Effector CD8-positive, alpha-beta T cell (primary cell): ENCODE measurements around the gene FAM200B.
A peak's percentile ranks its signal among the peaks of the same experiment; 100 is the strongest.

Source experiments
- DNase-seq: peaks from one replicate; lab custom pipeline; 2025; lab: John Stamatoyannopoulos, UW
- total RNA-seq, 4 experiments: gene quantifications; one replicate each; lab custom pipeline; 2026; lab: John Stamatoyannopoulos, UW

Gene FAM200B
- 2.8 to 6.8 (median 5.0) reads per million in 4 experiments for total RNA-seq

DNA sequence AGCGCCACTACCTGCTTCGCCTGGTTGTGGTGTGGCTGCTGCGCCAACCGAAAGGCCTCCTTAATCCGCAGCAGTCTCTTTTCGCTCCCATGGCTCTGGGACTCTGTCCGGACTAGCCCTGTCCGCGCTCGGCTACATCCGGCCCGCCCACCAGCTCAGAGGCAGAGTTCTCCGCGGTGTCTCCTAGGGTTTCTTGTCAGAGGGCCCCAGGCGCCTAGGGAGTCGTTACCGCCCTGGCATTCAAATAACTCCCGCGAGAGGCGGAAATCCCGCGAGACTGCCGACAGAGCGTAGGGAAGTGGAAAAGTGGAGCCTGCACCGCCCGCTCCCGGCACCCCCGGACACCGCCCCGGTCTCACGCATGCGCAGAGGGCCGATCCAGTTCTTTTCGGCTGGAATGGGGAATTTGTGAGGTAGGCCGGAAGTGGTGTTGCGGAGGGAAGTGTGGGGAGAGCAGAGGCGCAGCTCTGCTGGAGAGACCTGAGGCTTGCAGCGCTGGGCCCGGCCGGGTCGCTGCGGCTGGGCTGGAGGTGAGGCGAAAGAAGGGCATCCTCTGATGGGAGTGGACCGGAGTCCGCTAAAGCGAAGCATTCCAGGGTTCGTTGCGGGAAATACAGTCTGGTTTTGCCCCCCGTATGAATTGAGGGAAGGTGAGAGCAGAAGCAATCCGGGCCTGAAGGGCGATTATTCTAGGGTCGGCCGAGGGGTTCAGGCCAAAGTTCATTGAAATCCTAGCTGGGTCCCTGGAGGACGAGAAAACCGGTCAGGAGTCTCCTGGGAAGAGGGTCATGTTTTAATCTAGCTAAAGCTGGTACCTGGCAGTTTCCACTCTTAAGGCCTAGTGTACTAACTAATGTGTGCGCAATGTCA lies at the start of gene FAM200B:
Gene FAM200B (plus strand): TSS at position 456 of the 870 bp plus-strand sequence. CDS start 5,151 bp downstream, outside the sequence.
- DNase-seq, result peak; percentile 98

DNA sequence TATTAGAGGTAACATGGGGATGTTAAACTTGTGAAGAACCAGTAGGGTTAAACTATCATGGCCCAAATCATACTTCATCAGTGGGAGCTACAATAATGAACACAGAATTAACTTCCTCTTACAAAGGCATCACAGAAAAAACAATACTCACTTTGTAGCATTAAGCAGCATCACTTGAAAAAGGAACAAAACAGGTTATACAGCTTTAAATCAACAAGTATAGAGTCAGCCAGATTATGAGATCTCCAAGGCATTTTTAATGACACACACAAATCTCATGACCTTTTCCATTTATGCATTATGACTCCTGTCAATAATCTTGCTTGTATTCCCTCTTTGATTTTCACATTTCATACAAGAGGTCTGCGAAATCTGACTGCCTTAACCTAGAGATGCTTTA lies 44.8 kb upstream of the FAM200B start:
- DNase-seq, result no peak

DNA sequence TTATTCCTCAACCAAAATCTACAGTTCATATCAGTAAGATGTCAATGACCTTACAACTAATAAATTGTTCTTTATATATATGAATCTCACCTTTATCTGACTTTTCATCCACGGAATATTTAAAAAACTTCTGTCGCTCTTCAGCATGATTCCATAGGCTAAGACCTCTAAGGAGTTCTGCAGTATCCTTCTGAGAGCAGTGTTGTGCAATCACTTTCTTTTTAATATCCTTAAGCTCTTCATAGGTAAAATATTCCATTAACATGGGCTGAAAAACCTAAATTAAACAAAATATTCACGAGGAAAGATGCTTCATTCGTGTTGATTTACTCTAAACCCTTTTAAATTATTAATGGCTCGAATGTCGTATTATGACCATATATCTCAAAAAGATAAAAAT lies 43.2 kb upstream of the FAM200B start:
- DNase-seq, result no peak

DNA sequence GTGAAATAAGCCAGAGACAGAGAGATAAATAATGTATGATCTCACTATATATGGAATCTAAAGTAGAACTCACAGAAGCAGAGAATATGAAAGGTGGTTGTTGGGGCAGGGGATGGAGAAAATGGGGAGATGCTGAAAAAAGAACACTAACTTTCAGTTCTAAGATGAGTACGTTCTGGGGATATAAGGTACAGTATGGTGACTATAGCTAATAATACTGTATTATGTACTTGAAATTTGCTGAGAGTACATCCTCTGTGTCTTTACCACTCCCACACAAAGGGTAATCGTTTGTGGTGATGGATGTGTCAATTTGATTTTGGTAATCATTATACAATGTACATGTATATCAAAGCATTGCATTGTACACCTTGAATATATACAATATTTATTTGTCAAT lies 33.0 kb upstream of the FAM200B start:
- DNase-seq, result no peak

DNA sequence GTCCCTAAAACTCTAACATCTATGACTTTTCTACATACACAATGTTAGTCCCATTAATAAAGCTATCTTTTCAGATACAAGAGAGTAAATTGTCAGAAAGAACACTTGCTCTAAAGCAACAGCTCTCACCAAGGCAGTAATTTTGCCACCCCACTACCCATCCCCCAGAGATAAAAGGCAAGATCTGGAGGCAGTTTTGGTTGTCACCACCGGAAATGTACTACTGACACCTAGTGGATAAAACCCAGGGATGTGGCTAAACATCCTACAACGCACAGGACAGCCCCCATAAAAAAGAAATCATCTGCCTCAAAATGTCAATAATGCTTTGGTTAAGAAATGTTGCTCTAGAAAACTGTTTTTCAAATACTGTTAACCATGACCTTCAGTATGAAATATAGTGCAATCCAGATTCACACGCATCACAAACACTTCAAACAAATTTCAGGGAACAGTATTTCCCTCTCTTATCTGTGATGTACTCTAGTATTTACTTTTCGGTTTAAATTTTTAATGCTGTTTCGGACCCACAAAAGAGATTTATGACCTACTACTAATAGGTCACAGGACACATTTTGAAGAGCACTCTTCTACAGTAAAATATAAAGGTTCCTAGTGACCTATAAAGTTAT lies 31.6 kb upstream of the FAM200B start:
- peak; percentile 47 for DNase-seq

DNA sequence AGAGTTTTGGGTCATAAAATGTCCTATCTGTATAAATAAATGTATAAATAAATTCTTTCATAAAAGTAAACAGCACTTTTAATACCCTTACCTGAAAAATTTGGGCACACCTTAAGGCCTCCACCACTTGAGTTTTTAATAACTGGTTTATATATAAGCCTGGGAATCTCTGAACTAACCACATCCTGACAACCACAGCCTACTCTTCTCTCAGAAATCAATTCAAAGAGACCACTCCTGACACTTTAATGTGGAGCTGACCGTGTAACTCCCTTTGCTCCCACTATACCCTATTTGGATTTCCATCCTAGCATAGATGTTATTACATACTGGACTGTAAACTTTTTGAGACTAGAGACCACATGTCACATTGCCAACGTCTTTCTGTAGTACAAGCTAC lies 30.0 kb upstream of the FAM200B start:
- DNase-seq, result no peak

DNA sequence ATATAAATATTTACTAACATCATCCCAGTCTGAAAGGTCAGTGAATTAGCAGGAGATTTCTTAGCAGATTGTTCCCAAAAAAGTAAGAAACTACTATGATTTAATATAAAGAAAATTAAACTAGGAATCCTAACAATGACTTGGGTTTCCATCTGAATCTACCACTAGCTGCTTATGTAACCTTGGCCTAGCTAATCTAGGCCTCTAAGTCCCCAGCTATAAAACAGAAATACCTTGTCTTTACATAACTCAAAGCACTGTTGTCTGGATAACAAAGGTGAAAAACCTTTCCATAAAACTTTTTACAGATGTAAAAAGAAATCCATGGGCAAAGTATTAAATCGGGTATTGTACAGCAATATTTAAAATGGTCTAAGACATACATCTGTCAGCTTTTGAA lies 29.4 kb upstream of the FAM200B start:
- no peak for DNase-seq

DNA sequence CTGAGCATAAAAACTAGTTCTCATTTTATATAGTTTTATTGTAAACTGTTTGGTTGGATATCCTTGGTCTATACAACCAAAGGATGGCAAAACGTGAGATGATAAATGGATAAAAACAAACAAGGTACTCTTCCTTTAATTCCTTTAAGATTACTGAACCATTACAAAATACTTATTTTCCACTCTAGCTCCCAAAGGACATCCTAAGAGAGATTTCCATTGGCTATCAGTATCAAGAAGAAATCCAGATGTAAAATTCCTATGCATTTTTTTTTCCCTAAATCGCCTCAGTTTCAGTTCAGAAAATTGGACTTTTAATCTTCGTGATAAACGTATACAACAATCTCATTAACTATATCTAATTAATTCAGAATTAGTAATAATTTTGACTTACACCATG lies 28.8 kb upstream of the FAM200B start:
- no peak for DNase-seq

DNA sequence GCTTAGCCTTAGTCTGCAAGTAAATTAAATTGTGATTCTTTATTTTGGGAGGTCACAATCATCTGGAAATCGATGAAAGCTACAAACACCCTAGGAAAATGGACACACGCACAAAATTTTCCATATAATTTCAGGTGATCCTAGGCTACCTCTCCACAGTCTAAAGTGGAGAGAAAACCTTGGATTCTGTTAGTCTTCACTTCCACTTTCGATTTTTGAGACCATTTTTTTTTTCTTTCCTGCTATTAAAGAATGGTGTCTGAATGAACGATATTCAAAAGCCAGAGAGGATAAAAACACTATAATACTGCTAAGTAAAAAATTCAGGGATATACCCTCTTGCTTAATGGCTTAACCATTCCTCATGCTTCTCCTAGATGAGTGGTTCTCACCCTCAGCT lies 28.2 kb upstream of the FAM200B start:
- no peak for DNase-seq

DNA sequence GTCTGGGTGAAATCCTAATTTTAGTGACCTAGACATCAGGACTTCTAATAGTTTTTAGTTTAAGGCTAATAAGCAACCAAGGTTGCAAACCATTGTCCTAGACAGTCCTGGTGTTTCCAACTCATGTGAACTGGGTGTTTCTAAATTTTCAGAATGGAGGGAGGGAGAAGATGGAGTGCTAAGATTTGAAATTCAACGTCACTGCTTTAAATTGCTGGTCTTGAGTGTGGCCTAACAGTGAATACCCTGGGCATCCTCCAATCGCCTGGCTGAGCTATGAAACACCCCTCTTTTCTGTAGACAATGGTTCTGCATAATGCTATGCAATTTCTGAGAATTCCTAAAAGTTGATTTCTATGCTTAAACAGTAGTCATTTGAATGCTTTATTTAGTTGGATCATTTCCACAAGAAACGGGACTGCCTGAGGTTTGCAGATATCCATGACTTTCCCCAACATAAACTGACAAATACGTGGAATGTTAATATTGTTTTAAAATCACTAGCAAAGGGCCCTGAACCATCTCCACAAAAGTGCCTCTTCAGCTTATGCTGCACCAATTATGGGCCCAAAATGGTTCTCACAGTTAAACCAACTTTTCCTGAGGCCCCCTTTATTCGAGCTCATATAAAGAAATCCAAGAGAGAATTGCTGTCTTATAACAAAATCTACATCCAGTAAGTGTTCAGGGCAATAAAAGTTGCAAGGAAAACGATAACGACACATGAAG lies 27.6 kb upstream of the FAM200B start:
- no peak for DNase-seq

DNA sequence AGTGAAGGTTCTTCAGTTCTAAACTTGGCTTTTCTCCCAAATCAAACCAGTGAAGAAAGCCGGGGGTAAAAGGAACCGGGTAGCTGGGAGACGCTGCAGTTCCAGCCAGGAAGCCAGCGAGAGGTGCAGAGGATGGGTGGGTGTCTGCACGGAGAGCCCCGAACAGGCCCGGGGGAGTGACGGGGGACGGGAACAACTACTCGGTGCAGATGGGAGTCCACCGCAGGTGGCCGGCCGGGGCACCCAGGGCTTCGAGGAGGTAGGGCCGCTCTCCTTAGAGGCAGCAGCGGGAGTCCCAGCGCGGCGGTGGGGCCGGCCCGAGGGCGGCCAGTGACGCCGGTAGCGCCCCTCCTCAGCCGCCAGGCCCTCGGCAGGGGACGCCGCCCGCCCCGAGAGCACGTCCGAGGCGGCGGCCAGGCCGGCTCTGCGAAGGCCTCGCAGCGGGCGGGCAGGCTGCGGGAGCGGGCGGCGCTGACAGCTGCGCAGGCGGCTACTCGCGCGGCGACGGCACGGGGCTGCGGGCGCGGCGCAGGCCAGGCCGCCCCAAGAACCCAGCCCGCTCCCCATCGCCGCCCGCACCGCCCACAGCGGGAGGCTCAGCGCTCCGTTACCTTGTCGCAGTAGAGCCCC lies 26.9 kb upstream of the FAM200B start:
- DNase-seq, result peak; percentile 24

DNA sequence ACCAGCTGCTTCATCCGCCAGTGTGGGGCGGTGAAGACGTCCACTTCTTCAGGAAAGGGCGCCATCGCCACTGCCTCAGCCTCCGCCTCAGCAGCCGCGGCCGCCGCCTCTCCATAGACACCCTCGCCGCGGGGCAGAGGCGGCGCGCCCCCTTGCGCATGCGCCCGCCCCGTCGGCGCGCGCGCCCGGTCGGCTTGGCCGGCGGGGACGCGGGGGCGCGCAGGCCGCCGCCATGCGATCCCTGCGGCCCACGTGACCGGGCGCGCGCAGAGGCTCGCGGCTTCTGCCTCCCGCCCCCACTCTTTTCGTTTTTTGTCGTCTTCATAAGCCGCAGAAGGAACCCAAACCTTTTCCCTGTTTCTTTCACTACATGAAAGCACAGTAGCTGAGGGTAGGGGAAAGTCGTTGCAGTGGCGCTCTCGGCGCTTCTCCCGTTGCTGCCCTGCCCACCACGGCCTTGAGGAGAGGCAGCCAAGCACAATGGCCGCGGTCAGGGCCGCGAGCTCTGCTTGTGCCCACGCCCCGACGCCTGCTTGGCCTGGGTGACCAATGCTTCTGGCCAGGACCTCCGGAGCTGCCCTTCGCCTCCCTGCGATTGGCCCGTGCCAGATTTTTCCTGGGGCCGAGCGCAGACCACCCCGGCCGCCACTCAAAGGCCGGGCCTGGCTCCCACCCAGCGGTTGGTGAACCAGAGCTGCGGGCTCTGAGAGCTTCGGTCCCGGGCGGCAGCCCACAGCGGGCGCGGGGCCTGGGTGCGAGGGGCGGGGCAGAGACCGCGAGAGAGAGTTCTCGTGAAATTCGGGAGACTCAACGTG lies 26.2 kb upstream of the FAM200B start, which contains the start of gene FBXL5:
Gene FBXL5 (minus strand): TSS at position 135 of the 815 bp plus-strand sequence. CDS start 70 bp downstream, at position 65.
- peak; percentile 75 for DNase-seq

DNA sequence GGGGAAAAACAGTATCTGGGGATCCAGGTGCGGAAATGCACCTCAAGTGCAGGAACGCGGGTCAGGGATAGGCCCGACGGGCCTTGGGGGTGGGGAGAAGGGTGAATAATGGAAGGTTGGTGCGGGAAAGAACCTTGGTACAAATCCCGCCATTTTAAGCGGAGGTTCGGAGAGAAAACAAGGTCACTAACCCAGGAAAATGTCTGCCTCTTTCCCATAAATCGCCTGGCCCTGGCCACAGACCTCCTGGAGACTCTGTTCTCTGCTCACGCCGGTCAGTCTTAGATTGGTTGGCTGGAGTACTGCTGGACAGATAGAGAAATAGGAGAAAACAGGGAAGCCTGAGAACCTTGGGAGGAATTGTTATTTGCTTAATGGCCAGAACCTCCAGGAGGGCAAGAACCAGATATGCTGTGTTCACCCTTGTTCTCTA lies 25.6 kb upstream of the FAM200B start:
- DNase-seq, result no peak

DNA sequence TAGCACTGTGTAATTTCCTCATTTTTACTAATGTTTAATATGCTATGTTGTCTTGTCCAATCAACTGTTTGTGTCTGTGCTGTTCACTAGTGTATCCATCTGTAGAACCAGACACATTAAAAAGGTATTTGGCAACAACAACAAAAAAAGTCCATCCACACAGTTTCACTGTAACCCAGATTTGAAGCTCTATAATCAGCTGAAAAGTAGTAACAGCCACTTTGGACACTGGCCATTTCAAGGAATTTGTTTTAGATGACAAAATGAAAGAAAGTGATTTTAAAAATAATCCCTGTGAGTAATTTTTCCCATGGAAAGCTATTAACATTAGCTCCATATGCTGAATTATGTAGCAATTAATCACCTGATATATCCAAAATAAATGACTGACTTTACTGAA lies 24.3 kb upstream of the FAM200B start:
- DNase-seq, result no peak

DNA sequence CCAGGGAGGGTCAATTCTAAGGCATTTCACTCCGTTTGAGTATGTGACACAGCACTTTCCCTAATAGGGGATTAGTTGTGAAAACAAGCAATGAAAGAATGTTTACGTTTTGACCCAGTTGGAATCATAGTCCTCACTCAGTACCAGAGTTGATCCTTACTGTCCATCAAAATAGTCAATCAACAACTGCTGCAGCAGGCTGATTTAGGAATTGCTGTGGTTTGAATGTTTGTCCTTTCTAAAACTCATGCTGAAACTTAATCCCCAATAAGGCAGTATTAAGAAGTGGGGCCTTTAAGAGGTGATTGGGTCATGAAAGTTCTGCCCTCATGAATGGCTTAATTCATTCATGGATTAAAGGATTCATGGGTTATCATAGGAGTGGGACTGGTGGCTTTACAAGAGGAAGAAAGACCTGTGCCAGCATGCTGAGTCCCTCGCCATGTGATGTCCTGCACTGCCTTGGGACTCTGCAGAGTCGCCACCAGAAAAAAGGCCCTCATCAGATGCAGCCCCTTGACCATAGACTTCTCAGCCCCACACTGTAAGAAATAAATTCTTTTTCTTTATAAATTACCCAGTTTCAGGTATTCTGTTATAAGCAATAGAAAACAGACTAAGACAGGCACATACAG lies 23.4 kb upstream of the FAM200B start:
- no peak for DNase-seq

DNA sequence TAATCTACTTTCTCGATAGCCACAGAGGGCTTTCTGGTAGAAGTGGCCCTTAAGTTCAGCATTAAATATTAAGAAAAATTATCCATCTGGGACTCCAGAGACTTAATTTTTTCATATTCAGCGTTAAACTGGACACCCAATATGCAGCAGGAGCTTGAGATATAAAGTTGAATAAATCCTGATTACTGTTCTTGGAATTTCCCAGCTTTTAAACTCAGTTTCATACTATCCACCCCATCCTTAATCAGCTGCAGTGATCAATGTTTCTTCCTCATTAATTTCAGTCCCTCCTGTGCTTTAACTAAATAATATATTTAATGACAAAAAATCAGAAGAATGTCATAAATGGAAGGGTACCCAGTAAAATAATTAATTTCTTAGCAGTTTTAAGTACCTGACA lies 22.8 kb upstream of the FAM200B start:
- DNase-seq, result no peak

DNA sequence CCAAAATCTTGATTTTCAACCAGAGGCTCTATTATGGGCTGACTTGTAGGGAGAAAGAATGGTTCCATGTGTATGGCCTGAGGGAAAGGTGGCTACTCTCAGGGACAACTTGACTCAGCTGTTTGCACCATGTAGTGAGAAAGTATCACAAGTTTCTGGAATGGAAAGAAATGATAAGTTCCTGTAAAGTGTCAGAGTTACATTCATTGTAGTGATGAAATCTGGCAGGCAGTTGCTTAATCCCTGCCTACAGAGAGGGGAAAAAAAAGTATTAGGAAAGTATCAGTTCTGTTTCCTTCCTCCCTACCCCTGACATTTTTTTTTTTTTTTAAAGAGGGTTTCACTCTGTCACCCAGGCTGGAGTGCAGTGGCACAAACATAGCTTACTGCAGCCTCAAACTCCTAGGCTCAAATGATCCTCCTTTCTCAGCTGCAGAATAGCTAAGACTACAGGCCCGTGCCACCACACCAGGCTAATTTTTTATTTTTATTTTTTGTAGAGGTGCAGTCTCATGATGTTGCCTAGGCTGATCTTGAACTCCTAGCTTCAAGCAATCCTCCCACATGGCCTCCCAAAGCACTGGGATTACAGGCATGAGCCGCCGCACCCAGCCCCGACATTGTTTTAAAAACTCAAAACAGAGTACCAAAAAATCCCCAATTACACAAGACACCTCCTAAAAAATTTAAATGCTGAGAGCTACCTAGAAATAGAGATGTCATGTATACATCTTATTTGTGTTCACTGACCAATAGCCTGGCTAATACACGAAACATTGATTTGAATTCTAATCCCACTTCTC lies 21.7 kb upstream of the FAM200B start:
- DNase-seq, result no peak

DNA sequence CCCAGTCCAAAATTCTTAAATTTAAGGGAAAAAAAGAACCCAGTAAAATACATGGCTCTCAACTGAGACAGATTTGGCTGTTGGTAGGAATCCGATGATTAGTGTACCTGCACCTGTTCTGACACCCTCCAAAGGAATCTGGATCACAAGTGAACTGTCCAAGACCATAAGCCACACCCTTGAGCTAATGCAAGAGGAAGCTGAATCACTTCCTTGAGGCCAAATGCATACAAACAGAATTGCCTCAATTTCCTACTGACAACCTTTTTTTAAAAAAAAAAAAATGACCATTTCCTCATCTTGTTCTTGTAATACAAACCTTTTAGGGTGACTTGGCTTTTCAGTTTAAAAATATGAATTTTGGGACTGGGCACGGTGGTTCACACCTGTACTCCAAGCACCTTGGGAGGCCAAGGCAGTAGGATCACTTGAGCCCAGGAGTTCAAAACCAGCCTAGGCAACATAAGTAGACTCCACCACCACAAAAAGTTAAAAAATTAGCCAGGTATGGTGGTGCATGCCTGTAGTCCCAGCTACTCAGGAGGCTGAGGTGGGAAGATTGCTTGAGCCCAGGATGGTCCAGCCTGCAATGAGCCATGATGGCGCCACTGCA lies 15.8 kb upstream of the FAM200B start:
- DNase-seq, result no peak

DNA sequence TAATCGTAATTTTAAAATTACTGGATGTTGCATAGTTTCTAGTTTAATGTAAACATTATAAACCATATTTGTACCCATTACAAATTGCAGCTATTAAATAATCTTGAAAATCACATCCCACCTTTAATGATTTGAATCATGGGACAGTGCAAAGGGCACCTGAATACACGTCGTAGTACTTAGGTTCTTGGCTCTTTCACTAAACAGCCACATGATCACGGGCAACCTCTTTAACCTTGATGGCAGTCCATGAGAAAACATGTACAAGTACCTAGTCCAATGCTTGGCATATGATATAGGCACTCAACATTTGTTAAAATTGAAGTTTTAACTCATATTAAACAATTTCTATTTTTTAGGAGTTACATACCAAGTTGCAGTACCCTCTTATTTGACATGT lies 14.6 kb upstream of the FAM200B start:
- no peak for DNase-seq
